Adipose tissue (tissue), 3 donors: ENCODE data around the gene PBRM1. TPM values are rescaled to one million over a fixed set of nuclear protein-coding genes. Genes with fewer than 3 reads are reported as not detected.
"Not testable (repeated sequence)": the region's sequence is repeated elsewhere in the genome, so short reads cannot be mapped to it uniquely, and the experiment has no call there.

Source experiments
- H3K27ac ChIP-seq: one replicate; pipeline ENCODE4 v1.5.1; 2013; ENCODE audit warnings: low read depth, low read length
- WGBS, 3 donors: extraction: QIAGEN DNeasy Blood & Tissue Kit; methylation state at CpG; one replicate each; pipeline ENCODE4 v1.1.7; 2013; 5-methylcytosine and 5-hydroxymethylcytosine counted together
- polyA plus RNA-seq, 3 donors: library from polyadenylated mRNA; stranded (reverse); fragments of 200-250 nt; gene quantifications; one replicate each; pipeline ENCODE4 v1.2.3, GENCODE V29; 2013
- donor health status: healthy with polysubstance abuse.
- donor health status: Bipolar disorder and iron deficiency.
- donor health status: healthy.

Gene PBRM1
- polyA plus RNA-seq, 3 donors, result 8.1 to 20.9 (median 15.3) TPM

DNA sequence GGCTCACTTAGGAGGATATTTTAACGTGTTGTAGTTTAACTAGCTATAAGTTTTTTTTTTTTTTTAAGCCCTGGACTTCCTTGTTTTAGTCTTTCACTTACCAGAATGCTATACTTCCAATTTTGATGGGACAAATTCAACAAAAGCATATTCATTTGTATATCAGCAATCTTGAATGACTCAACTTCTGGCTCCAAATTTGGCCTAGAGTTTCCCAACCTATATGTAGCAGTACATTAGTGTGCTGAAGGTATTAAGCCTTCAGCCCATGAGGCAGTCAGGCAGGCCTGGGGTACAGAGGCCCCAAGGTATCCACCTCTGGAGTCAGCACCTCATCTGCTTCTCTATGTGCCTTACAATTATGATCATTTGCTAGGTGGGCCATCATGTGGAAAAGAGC is 5.9 kb downstream of the PBRM1 start:
- 9 to 60% (median 59%) methylated on average over 1 of the region's 1 CpG for WGBS, 3 donors
- H3K27ac ChIP-seq, result no peak overlapping the region

DNA sequence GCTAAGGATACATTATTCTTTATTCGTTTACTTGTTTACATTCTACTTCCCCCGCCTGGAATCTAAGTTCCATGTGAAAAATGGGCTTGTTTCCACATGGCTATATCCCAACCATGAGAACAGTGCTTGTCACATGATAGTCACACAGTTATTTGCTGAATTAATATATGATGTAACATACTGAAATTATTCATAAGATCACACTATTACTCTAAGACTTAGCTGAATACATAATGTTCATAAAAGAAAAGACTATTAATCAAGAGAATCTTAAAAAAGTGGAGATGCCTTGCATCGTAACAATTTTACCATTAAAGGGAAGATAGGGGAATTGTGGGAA is 6.5 kb downstream of the PBRM1 start:
- no peak overlapping the region for H3K27ac ChIP-seq
- 59 to 92% (median 91%) methylated on average over 3 of the region's 3 CpGs for WGBS, 3 donors

DNA sequence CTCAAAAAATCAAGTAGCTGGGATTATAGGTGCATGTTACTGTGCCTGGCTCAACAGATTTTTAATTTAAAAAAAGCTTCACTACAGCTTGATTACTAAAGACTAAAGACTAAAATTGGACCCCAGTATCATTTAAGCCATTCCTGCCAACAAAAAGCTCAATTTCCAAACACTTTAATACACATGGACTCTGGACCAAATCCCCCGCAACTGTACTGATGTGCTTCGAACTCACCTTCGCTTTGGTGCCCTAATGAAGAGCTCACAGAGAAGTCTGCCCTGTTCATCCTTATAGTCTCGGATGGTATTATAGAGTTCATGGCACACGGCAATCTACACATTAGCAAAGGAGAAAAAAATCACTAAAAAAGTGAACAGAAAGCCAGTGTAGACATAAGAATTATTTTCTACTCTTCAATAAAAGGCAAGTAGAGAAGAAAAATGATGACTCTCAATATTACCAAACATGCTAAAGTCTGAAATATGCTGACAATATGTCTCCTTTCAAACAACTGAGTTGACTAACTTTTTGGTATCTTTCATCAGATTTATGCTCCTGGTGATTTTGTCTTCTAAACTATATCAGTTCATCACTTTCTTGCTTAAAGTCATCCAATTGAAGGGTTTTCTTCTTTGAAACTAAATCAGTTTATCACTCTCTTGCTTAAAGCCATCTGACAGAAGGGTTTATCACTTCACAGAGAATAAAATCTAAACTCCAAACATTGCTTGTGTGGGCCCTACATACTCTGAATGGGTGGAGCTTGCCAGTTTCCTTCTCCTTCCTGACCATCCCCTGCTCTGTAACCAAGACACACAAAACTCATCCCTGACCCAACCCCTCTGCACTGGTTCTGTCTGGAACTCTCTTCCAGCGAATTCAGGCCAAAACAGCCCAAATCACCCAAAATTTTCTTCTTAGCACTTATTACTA is 7.2 kb downstream of the PBRM1 start:
- WGBS, 3 donors, result 94 to 98% (median 94%) methylated on average over 6 of the region's 6 CpGs

GRCh38 chr3:52676201-52676600 is 9.5 kb downstream of the PBRM1 start:
- WGBS, 3 donors, result 65 to 80% (median 80%) methylated on average over 3 of the region's 3 CpGs
- H3K27ac ChIP-seq, result not testable (repeated sequence)

More for the DNA sequence above, 7.2 kb downstream of the PBRM1 start:
- no peak overlapping the region for H3K27ac ChIP-seq

DNA sequence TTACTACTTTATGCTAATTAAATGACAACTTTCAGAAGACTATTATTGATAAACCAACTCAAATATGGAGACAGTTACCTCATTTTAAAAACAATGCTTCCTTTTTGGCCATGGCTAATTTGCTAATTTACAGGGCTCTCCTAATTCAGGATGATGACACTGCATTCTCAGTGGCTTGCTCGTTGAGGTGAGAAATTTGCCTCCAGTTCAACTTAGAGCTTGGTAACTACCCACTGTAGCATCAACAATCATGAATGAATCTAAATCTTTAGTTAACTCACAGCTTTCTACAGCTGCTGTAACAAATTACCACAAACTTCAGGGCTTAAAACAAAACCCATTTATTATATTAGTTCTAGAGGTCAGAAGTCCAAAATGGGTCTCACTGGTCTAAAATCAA is 14.0 kb downstream of the PBRM1 start:
- no peak overlapping the region for H3K27ac ChIP-seq
- WGBS, 3 donors, result 27 to 54% (median 47%) methylated on average over 1 of the region's 1 CpG

DNA sequence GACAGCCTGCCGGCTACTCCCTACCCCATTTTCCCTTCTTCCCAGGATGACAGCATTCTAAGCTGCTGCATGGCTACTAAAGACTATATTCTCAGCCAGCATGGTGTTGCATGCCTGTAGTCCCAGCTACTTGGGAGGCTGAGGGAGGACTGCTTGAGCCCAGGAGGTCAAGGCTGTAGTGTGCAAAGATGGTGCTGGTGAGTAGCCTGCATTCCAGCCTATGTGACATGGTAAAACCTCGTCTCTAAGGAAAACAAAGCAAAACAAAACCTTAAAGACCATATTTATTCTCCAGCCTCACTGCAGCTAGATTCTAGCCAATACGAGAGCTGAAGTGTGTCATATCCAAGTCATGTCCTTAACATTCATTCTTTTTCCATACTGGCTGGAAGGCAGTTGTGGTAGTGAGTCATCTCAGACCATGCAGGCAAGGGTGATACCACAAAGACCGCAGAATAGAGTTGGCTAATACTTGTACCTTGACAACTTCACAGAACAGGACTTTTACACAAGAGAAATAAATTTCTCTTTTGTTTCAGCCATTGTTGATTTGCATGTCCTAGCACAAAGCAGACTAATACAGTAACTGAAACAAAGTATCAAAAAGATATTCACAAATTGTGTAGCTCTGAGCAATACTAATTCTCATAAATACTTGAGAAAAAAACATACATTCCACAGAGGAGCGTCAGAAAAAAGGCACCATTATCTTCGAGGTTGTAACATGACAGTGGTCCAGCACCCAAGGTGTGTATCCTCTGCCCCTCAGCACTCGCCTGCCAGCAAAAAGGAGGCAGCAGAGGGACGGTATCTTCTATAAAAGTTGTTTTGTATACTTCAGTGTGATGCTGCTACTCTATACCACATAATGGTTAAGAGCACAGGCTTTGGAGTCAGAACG is 14.8 kb downstream of the PBRM1 start:
- 68 to 88% (median 69%) methylated on average over 9 of the region's 9 CpGs for WGBS, 3 donors
- H3K27ac ChIP-seq, result no peak overlapping the region

DNA sequence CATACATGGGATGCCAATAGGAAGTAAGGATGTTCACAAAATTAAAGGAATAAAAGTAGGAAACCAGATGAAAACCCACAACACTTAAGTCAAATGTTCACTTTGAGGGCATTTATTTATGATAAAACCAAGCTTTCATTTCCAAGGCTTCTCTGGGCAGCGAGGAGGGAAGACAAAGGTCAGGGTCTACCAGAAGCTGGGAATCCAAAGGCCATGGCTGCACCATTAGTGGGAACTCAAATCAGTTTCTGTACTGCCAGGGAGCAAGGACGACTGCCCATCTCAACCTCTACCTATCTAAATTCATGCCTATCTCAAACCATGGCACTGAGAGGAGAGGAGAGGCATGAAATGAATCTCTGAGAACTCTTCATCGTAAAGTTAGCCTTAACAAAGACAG is 22.6 kb downstream of the PBRM1 start:
- 73 to 95% (median 93%) methylated on average over 3 of the region's 3 CpGs for WGBS, 3 donors

DNA sequence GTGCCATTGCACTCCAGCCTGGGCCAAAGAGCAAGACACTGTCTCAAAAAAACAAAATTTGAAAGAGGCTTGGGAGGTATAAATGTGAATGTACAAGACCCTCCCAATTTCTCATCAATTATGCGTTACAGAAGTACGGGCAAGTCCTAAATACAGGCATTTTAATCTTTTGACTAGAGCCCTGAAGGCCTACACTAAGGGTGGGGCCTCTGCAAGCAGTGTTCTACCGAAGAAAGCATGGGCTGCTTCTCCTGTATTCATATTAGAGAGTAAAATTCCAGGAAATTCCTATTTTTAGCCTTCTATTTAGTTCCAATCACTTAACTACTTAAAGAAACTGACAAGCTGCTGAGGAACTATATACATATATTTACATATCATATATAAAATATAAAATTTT is 25.7 kb downstream of the PBRM1 start:
- no peak overlapping the region for H3K27ac ChIP-seq
- 58 to 90% (median 60%) methylated on average over 3 of the region's 3 CpGs for WGBS, 3 donors

More for the DNA sequence above, 22.6 kb downstream of the PBRM1 start:
- no peak overlapping the region for H3K27ac ChIP-seq

- 93 to 97% (median 96%) methylated on average over 3 of the region's 3 CpGs for WGBS, 3 donors
- no peak overlapping the region for H3K27ac ChIP-seq
Measured at GRCh38 chr3:52655895-52656294, 29.8 kb downstream of the PBRM1 start.

DNA sequence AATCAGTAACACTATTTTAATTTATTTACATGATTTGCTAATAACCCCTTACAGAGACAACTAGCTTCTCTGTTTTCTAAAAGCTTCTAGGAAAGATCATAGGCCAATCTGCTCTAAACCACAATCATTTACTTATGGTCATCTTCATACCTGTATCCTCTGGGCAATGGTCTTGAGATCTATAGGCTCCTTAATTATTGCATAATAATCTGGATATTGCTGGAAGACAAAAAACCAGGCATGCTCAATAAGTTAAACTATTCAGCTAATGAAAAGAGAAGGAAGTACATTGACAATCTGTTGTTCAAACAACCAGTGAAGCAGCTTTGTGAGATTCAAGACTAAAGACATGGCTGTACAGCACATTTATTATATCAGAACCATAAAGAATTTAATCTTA is 34.1 kb downstream of the PBRM1 start:
- no peak overlapping the region for H3K27ac ChIP-seq

GRCh38 chr3:52650439-52650838 is 35.3 kb downstream of the PBRM1 start:
- no peak overlapping the region for H3K27ac ChIP-seq

DNA sequence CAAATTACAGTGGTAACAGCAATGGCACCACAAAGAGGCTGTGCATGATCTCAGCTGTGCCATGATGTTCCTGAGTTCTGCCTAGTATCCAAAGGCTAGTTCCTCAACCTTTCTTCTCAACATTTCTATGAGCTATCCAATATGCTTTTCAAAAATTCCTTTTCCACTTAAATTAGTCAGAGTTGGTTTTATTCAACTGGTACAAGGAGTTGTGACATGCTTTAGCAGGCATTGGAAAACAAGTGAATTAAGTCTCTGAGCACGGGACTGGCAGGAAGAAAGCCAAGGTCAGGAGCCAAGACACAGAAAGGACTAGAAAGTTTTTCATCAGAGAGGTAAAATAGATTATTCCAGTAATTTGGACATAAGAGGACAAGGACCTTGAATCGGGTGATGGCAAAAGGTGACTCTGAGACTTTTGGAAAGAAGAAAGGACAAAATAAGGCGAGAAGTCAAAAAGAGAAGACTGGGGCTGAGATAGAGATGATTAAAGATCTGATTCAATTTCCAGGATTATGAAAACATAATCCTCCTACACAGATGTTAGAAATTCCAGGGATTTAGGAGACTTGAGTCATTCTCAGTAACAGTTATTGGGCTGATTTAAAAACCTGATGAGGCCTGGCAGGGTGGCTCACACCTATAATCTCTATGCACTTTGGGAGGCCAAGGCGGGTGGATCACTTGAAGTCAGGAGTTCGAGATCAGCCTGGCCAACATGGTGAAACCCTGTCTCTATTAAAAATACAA is 36.1 kb downstream of the PBRM1 start:
- no peak overlapping the region for H3K27ac ChIP-seq

More at GRCh38 chr3:52650439-52650838, 35.3 kb downstream of the PBRM1 start:
- WGBS, 3 donors, result 58 to 88% (median 81%) methylated on average over 1 of the region's 1 CpG

DNA sequence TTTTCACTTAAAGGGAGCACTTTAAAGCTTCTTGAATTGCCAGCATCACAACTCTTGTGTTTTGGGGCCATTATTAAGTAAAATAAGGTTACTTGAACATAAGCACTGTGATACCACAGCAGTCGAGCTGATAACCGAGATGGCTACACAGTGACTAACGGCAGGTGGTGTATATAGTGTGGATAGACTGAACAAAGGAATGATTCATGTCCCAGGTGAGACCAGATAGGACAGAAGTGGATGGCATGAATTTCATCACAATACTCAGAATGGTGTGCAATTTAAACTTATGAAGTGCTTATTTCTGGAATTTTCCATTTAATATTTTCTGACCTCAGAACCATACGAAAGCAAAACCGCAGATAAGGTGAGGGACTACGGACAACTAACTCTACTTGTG is 40.2 kb downstream of the PBRM1 start:
- no peak overlapping the region for H3K27ac ChIP-seq
- WGBS, 3 donors, result 89 to 96% (median 96%) methylated on average over 6 of the region's 6 CpGs

More for the DNA sequence above, 36.1 kb downstream of the PBRM1 start:
- 65 to 92% (median 66%) methylated on average over 5 of the region's 5 CpGs for WGBS, 3 donors

GRCh38 chr3:52636673-52637072 is 49.0 kb downstream of the PBRM1 start:
- 81 to 87% (median 83%) methylated on average over 4 of the region's 4 CpGs for WGBS, 3 donors

GRCh38 chr3:52633786-52634185 is 51.9 kb downstream of the PBRM1 start:
- no peak overlapping the region for H3K27ac ChIP-seq
- WGBS, 3 donors, result 91 to 95% (median 91%) methylated on average over 3 of the region's 3 CpGs

More at GRCh38 chr3:52636673-52637072, 49.0 kb downstream of the PBRM1 start:
- no peak overlapping the region for H3K27ac ChIP-seq

- 91 to 94% (median 94%) methylated on average over 3 of the region's 3 CpGs for WGBS, 3 donors
- H3K27ac ChIP-seq, result no peak overlapping the region
Measured at GRCh38 chr3:52625041-52625440, 60.7 kb downstream of the PBRM1 start.

GRCh38 chr3:52623234-52623792 is 62.4 kb downstream of the PBRM1 start:
- H3K27ac ChIP-seq, result no peak overlapping the region
- 67 to 81% (median 76%) methylated on average over 2 of the region's 2 CpGs for WGBS, 3 donors

DNA sequence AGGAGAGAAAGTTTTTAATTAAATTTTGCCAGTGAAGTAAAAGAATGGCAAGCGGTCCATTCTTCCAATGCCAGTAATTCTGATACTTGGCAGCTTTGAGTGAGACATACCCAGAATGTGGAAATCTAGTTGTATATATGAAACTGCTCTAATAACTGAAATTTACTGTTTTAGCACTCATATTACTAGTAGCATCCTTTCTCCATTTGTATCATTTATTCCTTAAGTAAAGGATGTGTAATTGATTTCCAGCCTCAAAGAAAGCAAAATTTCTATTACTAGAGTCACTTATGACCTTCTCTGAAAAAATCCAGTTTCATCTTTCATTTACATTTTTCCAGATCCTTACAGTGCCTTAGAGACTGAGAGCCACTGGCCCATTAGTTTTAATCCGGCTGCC is 65.1 kb downstream of the PBRM1 start:
- WGBS, 3 donors, result 94 to 99% (median 96%) methylated on average over 2 of the region's 2 CpGs
- no peak overlapping the region for H3K27ac ChIP-seq
